ENCODE measurements around the gene MED7.
A peak's percentile ranks its signal among the peaks of the same experiment; 100 is the strongest.

The MED7 gene

DNA sequence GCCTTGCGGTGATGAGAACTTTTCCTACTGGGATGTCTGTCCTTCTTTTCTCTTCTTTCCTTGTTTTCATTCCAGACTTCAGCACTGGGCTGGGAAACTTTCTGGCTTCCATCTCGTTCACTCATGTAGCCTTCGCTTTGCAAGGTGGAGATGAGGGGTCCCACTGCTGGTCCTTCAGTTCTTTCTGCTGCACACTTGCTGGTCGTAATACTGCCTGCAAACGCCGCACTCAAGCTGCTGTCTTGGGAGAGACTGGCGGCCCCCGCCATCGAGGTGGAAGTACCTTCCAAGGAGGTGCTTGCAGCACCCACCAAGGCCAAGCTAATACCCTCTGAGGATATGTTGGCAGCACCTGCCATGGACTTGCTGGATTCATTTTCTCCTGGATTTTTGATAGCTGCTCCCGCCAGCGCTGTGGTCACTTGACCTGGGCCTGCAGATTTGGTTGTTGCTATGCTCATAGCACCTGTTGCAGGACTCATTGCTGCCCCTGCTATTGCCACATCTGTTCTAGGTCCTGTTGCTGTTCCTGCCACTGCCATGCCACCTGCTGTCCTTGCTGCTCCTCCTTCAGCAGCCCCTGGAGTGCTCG, 20.4 kb upstream of the MED7 start:
- no peak for DNase-seq (ENCODE audit: low read depth in 2 of 2)

DNA sequence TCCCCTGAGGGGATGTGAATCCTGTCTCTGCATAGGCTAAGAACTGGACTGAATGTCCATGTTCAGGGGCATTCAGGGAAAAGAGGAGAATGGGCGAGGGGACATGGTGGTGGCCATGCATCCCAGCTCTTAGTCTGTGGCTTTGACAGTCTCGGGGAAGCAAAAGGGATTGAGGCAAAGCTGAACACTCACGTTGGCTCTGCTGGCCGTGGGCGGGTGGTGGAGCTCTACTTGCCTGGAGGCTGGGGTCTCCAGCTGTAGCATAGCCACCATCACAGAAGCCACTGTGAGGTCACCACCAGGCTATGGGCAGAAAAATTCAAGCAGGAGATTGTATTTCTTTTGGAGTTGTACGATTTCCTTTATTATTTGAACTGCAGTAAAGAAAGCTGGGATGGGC, 19.3 kb upstream of the MED7 start:
- no peak for DNase-seq (ENCODE audit: low read depth in 2 of 2)

- DNase-seq (ENCODE audit: low read depth in 2 of 2) = no peak
Measured at GRCh38 chr5:157160001-157160400, 17.3 kb upstream of the MED7 start.

DNA sequence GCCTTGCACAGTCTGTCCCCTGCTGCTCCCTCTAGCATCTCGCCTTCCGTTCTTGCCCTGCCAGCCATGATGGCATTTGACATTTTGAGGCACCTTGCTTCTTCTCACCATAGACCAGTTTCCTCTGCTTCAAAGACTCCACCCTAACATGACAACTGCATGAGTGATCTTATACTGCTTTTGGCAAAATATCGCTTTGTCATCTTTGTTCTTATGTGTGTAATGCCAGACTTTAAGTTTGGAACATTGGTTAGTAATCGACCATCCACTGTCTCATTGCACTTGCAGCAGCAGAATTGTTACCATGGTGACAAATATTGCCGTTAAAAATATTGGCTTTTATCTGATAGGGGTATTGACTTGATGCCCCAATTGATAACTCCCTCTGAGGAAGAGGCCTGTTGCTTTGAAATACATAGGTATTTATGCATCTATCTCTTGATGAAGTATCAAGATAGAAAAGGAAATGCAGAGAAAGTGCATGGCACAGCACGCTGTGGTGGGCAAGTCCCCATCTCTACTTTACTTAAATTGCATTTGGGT, 16.6 kb upstream of the MED7 start:
- no peak for DNase-seq (ENCODE audit: low read depth in 2 of 2)

- DNase-seq (ENCODE audit: low read depth in 2 of 2) = no peak
Measured at GRCh38 chr5:157157293-157157891, 14.7 kb upstream of the MED7 start.

GRCh38 chr5:157155297-157155696, 12.6 kb upstream of the MED7 start:
- DNase-seq (ENCODE audit: low read depth in 2 of 2) = no peak

DNA sequence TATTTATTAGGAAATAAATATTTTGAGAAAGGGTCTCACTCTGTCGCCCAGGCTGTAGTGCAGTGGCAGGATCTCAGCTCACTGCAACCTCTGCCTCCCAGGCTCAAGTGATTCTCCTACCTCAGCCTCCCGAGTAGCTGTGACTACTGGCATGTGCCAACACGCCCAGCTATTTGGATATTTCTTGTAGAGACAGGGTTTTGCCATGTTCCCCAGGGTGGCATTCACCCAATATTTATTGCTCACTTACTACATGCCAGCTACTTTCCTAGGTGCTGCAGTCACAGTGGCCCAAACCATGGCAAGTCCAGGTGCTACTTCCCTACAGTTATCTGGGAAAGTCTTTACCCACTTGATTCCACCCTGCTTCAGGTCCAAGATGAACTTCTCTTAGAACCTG, 8.3 kb upstream of the MED7 start:
- no peak for DNase-seq (ENCODE audit: low read depth in 2 of 2)

- peak; percentile 60 to 84 for DNase-seq (ENCODE audit: low read depth in 2 of 2)
Measured at GRCh38 chr5:157148734-157149615, 6.3 kb upstream of the MED7 start.

- peak; percentile 36 to 50 for DNase-seq (ENCODE audit: low read depth in 2 of 2)
Measured at GRCh38 chr5:157143127-157143971, 684 bp upstream of the MED7 start.

DNA sequence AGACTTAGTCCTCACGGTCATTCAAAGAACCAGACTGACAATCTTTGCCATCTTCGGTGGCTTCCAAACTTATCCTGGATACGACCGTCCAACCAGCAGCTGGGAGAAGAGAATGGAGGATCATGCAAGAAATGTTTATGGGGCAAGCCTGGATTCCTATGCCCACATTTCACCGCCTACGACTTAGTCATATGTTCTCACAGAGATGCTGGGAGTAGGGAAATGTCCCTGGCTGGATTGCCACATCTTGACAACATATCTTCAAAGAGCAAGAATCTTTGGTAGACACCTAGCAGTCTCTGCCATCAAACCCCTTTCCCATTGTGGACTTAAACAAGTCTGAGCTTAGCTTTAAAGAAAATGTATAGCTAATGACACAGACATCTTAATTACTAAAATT, 5.0 kb downstream of the MED7 start:
- no peak for DNase-seq (ENCODE audit: low read depth in 2 of 2)

GRCh38 chr5:157132281-157132612, 10.4 kb downstream of the MED7 start:
- DNase-seq (ENCODE audit: low read depth in 2 of 2) = no peak

DNA sequence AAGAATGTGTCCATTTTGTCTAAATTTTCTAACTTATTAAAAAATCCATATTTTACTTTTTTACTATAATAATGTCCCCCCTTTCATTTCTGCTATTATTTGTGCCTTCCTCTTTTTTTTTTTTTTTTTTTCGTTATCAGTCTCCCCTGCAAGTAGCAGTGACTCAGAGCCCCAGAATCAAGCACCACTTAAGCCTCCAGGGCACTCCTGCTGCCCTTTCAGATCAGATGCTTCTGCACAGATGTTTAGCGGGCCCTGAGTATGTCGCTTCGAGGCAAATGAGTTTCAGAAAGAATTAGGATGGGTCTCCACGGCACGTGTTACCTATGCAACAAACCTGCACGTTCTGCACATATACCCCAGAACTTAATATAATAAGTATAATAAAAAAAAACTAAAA, 11.7 kb downstream of the MED7 start:
- DNase-seq (ENCODE audit: low read depth in 2 of 2) = no peak

DNA sequence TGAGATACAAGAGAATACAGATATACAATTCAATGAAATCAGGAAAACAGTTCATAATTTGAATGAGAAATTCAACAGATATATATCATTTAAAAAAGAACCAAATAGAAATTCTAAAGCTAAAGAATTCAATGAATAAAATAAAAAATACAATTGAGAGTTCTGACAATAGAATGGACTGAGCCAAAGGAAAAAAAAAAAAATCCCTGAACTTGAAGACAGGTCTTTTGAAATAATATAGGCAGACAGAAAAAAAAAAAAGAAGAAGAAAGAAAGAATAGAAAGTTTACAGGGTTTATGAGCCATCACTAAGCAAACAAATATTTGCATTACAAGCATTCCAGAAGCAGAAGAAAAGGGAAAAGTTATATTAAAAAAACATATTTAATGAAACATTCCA, 21.0 kb downstream of the MED7 start:
- DNase-seq (ENCODE audit: low read depth in 2 of 2) = no peak

DNA sequence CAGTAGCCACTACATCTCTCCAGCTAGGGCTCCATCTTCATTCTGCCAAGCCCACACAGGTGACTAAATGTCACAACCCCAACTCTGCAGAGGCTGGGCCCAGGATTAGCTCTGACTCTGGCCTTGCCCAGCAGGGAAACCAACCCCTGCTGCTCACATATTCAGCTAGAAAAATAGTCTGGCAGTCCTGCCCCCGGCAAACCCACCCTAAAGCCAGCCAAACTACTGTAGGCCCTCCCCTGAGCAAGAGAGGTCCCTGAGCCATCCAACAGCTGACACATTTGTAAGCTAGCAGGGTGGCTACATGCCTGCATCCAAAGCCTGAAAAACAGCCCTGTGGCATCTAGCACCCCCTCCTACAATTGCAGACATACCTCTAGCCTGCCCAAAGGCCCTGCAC, 22.6 kb downstream of the MED7 start:
- DNase-seq (ENCODE audit: low read depth in 2 of 2) = no peak

DNA sequence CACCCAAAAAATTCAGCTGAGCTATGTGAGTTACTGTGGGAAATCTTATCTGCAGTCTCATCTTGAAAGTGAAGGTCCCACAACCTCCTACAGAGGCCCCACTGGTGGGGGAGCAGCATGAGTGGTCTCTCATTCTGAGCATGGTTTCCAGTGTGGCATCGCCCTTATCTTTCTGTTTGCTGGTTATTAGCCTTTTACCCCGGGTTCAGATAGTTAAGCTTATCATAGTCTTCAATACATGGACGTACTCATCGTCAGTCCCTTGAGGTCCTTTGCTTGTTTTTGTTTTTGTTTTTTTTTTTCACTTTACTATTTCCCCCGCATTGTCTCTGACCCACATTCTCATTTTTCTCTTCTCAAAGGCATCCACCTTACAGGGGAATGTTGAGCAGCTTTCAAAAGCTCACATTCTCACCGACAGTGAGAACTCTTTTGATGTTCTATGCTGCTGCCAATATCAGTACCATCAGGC, 26.1 kb downstream of the MED7 start:
- peak in 1 of 2 donors; percentile 26 for DNase-seq (ENCODE audit: low read depth in 2 of 2)

GRCh38 chr5:157115502-157115901, 27.2 kb downstream of the MED7 start:
- no peak for DNase-seq (ENCODE audit: low read depth in 2 of 2)

DNA sequence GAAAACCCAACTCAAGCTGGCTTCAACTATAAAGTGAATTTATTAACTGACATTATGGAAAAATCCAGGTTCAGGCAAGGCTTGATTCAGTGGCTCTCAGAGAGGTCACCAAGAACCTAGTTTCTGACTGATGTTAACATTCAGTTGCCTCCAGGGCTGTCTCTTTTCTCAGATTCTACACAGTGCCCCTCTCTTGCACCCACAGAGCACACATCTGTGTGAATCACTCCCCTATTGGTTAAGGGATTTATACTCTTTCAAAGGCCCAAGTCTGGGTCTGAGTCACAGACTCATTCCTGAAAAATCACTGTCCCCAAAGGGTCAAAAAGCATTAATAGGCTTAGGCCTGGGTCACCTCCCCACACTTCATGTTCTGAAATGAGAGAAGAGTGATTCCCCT, 27.7 kb downstream of the MED7 start:
- DNase-seq (ENCODE audit: low read depth in 2 of 2) = no peak

DNA sequence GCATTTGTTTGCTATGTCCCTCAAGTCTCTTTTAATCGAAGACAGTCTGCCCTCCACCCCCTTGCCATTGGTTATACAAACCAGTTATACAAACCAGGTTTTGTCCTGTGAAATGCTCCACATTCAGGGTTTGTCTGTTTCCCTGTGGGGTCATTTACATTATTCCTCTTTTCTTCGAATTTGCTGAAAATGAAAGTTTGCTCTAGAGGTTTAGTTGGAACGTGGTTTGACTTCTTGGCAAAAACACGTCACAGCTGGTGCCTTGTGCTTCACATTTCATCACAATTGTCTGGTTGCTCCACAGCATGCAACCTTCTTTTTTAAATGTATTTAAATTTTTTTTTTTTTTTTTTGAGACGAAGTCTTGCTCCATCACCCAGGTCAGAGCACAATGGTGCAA, 29.7 kb downstream of the MED7 start:
- DNase-seq (ENCODE audit: low read depth in 2 of 2) = no peak

DNA sequence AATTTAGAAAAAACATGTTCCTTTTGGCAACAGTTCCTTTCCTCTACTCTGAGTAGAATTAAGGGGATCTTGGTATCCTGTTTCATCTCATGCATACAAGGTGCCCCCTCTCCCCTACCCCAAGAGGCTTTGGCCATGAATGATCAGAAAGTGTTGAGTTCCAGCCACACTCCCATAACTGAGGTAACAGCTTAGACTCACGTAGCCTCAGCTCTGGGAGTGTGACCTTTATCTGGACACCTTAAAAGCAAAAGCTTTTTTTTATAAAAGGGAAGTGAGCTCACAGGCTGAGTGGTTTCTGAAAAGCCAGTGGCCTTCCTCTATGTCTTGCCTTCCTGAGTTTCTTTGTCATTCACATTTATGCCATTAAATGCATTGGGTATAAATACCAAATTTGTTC, 32.9 kb downstream of the MED7 start:
- peak in 1 of 2 donors; percentile 13 for DNase-seq (ENCODE audit: low read depth in 2 of 2)

DNA sequence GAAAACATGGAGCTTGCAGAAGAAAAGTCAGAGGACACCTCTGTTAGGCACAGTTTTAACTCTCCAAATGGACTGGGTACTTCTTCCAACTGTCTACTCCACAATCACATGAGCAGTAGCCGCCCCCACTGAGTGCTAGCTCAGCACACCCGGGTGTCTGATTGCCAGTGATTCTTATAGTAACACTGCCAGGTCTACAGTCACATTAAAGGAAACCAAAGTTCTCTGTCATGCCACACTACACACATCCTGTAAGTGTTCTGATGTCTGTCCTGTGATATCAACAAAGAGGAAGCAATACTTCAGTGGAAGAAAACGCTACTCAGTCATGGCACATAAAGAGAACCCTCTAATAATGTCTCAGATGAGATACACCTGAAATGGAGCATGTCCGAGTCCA, 33.7 kb downstream of the MED7 start, which contains the start of gene HAVCR2:
Gene HAVCR2, minus strand, starts transcription at position 69 of the 400 bp plus-strand sequence. Its CDS starts 61 bp downstream, at position 8.
- peak; percentile 26 to 52 for DNase-seq (ENCODE audit: low read depth in 2 of 2)

DNA sequence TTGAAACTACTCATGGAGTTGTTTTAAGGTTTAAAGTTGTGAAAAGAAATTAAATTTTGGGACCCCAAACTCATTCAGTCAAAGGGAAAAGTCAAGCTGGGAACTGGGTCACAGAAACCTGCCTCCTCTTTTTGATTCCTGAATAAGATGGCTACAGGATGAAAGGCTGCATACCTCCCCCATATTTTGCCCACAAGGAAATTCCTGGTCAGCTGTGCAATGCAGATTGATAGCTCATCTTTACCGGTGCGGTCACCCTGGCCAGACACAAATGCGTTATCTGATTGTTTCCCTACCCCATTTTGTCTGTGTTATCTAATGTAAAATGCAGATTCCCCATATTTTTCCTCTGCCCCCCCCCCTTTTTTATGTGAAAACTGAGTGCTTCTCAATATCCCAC, 35.2 kb downstream of the MED7 start:
- DNase-seq (ENCODE audit: low read depth in 2 of 2) = no peak
